Gastroesophageal sphincter (tissue), 3 donors: ENCODE data around the gene HAUS3.

Source experiments
- EP300 ChIP-seq: sonication (generic); formaldehyde crosslinking; IDR thresholded peaks from one replicate; pipeline ENCODE4 v1.6.1; 2017; ENCODE audit warnings: antibody characterized with exemption, mild to moderate bottlenecking
- TF ChIP-seq, protein P1 (sequence below), 4 experiments: fragments of 200-600 bp in 2 of 4; fragments of 450-650 bp in 2 of 4; sonication (generic) in 1 of 4; IDR thresholded peaks; one replicate each; pipeline ENCODE4 v1.5.1; 2017 to 2019; ENCODE audit warnings: antibody characterized with exemption in 4 of 4, mild to moderate bottlenecking in 2 of 4, moderate library complexity in 2 of 4

DNA sequence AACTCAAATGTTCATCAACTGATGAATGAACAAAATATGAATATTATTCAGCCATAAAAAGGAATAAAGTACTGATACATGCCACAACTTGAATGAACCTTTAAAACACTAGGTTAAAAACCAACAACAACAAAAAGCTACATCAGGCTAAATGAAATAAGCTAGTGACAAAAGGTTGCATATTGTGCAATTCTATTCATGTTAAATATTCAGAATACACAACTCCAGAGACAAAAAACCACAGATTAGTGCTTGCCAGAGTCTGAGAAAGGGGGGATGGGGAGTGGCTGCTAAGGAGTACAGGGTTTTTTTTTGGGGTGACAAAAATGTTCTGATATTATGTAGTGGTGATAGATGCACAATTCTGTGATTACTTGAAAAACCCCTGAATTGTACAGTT is 58.5 kb downstream of the HAUS3 start:
- TF ChIP-seq, protein P1, sequence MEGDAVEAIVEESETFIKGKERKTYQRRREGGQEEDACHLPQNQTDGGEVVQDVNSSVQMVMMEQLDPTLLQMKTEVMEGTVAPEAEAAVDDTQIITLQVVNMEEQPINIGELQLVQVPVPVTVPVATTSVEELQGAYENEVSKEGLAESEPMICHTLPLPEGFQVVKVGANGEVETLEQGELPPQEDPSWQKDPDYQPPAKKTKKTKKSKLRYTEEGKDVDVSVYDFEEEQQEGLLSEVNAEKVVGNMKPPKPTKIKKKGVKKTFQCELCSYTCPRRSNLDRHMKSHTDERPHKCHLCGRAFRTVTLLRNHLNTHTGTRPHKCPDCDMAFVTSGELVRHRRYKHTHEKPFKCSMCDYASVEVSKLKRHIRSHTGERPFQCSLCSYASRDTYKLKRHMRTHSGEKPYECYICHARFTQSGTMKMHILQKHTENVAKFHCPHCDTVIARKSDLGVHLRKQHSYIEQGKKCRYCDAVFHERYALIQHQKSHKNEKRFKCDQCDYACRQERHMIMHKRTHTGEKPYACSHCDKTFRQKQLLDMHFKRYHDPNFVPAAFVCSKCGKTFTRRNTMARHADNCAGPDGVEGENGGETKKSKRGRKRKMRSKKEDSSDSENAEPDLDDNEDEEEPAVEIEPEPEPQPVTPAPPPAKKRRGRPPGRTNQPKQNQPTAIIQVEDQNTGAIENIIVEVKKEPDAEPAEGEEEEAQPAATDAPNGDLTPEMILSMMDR (IDR thresholded peaks at IDR 0.05): no peak
- no peak for TF ChIP-seq EP300
